Brain microvascular endothelial cell (primary cell): Measurements from ENCODE around the gene PTGDS.

ENCODE experiments used
- DNase-seq: peaks from one replicate; pipeline ENCODE4 v3.0.0-alpha.2; 2020
- H3K27ac ChIP-seq: fragments of 250-450 bp; sonication (Bioruptor Pico); 2 replicates; pipeline ENCODE4 v1.5.1; 2020; ENCODE audit warnings: mild to moderate bottlenecking, moderate library complexity
- H3K27me3 ChIP-seq: fragments of 250-450 bp; sonication (Bioruptor Pico); replicated peaks from 2 replicates; pipeline ENCODE4 v1.5.1; 2020; ENCODE audit warnings: mild to moderate bottlenecking
- H3K36me3 ChIP-seq: fragments of 250-450 bp; sonication (Bioruptor Pico); replicated peaks from 2 replicates; pipeline ENCODE4 v1.5.1; 2020; ENCODE audit warnings: mild to moderate bottlenecking
- H3K4me3 ChIP-seq: 2 replicates; pipeline ENCODE4 v1.5.1; 2011; ENCODE audit warnings: low read depth, mild to moderate bottlenecking, control low read depth, low read length, moderate library complexity
- in situ Hi-C: cut with HindIII; loops from 2 replicates; pipeline ENCODE4 v1.10.0; 2017; ENCODE audit warnings: low sequenced_read_pairs, low pct_ligation_motif_present
- TF ChIP-seq, protein P1 (sequence below): IDR thresholded peaks from 2 replicates; pipeline ENCODE4 v1.5.1; 2011; ENCODE audit warnings: low read depth, mild to moderate bottlenecking, moderate library complexity, low read length, control low read depth, inconsistent platforms; ENCODE audit errors: missing control alignments

The PTGDS gene

DNA sequence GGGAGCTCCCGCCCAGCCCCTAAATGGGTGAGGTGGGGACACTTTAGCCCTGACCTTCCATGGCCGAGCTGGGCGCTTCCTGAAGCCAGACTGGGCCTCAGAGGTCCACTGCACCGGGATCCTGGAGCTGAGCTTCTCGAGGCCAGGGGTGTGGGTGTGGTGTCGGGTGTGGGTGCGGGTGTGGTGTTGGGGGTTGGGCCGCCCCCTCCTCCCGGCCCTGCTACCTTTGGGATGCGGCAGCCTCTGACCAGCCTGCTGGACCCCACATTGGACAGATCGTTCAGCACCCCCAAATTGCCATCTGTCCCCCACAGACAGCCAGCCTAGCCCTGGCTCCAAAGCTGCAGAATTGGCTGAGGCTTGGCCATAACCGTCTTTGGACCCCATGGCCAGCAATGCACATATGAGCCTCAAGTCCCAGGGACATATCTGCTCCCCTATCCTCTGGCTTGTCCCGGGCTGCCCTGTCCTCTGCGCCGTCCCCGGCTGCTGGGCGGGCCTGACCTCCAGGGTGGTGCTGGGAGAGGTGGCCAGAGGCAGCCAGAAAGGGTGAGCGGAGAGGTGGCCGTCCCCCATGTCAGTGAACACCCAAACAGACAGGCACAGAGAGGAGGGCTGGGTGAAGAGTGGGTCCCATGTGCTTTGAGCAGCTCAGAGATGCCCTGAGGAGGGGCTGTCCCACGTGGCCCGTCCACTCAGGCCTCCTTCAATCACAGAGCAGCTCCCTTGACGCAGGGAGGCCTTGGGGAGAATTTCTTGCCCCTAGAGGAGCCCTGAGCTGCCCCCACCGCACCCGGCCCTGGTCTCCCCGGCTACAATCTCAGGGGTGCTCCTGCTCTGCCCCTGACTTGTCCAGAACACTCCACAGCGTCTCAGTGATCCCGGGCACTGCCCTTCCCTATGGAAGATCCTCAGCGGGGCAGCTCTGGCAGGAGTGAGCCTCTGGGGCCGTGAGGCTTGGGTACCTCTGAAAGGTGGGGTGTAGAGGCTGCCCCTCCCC lies 3.4 kb upstream of the PTGDS start:
- DNase-seq = no peak
- TF ChIP-seq, protein P1, sequence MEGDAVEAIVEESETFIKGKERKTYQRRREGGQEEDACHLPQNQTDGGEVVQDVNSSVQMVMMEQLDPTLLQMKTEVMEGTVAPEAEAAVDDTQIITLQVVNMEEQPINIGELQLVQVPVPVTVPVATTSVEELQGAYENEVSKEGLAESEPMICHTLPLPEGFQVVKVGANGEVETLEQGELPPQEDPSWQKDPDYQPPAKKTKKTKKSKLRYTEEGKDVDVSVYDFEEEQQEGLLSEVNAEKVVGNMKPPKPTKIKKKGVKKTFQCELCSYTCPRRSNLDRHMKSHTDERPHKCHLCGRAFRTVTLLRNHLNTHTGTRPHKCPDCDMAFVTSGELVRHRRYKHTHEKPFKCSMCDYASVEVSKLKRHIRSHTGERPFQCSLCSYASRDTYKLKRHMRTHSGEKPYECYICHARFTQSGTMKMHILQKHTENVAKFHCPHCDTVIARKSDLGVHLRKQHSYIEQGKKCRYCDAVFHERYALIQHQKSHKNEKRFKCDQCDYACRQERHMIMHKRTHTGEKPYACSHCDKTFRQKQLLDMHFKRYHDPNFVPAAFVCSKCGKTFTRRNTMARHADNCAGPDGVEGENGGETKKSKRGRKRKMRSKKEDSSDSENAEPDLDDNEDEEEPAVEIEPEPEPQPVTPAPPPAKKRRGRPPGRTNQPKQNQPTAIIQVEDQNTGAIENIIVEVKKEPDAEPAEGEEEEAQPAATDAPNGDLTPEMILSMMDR = no peak
- Histone ChIP-seq H3K27me3 (no peaks in the 10 kb centered on the region), H3K36me3 (no peaks in the 10 kb centered on the region), H3K4me3 (no peak overlapping the region), H3K27ac (no peak overlapping the region)
- in situ Hi-C loops = no loop called here

DNA sequence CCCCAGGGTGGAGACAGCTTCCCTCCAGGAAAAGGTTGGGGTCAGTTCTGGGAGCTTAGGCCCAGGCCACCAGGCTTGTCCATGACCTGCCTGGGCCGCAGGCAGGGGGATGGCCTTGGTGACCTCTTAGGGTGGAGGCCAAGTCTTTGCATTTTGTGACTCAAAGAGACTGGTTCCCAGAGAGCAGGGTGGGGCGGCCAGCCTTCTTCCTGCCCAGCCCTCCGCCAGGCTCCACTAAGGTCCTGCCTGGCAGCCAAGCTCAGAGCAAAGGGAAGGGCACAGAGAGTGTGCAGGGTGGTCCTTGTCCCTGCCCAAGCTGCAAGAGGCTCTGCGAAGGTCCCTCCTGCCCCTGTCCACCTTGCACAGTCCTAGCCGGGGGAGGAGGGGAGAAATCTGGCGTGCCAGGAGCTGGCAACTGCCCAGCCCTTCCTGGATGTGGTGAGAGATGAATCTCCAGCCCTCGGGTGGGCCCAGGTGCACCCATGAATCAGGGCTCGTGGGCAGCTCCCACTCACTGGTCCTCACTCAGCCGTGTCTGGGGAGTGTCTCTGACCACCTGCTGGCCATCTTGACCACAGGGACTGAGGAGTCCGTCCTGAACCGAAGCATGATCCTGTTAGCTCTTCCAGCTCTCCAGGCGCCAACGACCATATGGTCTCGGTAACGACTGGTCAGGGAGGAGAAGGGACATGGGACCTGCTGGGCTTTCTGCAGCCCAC lies 2.3 kb upstream of the PTGDS start:
- in situ Hi-C loops = no loop called here
- no peak for DNase-seq
- no peak overlapping the region for H3K27ac ChIP-seq
- H3K4me3 ChIP-seq = no peak overlapping the region
- no peaks in the 10 kb centered on the region for H3K27me3 ChIP-seq
- H3K36me3 ChIP-seq = no peaks in the 10 kb centered on the region
- TF ChIP-seq, protein P1 = no peak

DNA sequence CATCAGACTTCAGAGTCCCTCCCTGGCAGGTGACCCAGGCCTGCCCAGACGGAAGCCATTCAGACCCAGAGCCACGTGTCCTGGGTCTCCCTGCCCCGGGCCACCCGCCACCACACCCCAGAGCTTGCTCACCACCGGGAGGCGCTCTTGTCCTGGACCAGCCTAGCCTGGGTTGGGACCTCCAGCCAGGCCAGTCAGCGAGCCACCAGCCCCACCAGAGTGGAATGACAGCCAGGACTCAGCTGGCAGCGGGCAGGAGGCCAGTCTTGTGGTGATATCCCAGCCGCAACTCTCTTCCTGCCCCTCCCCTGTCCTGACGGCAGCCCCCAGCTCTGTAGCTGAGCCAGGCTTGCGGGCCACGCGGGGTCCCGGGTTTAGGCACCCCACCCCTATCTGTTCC lies 1.7 kb upstream of the PTGDS start:
- no peak overlapping the region for H3K27ac ChIP-seq
- H3K36me3 ChIP-seq = no peaks in the 10 kb centered on the region
- in situ Hi-C loops = no loop called here
- TF ChIP-seq, protein P1 = peak; percentile 42
- no peaks in the 10 kb centered on the region for H3K27me3 ChIP-seq
- DNase-seq = no peak
- no peak overlapping the region for H3K4me3 ChIP-seq

DNA sequence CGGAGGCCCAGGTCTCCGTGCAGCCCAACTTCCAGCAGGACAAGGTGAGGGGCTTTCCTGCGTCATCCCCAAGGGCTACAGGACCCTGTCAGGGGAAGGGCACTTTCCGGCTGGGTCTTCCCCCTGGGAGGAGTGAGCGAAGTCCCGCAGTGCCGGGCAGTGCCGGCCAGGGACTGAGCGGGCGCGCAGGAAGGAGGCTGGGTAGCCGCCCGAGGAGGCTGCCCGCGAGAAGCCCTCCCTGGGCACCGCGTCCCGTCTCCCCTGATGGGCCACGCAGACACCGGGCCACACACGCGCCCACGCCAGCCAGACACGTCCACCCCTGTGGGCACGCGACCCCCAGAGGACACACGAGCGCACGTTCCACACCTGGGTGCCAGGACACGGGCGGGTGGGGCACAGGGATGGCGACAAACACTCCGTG lies 357 bp downstream of the PTGDS start:
- Histone ChIP-seq H3K27me3 (no peaks in the 10 kb centered on the region), H3K27ac (no peak overlapping the region), H3K36me3 (no peaks in the 10 kb centered on the region), H3K4me3 (peak overlapping the region; percentile 56)
- TF ChIP-seq, protein P1 = no peak
- DNase-seq = no peak
- in situ Hi-C loops = no loop called here

DNA sequence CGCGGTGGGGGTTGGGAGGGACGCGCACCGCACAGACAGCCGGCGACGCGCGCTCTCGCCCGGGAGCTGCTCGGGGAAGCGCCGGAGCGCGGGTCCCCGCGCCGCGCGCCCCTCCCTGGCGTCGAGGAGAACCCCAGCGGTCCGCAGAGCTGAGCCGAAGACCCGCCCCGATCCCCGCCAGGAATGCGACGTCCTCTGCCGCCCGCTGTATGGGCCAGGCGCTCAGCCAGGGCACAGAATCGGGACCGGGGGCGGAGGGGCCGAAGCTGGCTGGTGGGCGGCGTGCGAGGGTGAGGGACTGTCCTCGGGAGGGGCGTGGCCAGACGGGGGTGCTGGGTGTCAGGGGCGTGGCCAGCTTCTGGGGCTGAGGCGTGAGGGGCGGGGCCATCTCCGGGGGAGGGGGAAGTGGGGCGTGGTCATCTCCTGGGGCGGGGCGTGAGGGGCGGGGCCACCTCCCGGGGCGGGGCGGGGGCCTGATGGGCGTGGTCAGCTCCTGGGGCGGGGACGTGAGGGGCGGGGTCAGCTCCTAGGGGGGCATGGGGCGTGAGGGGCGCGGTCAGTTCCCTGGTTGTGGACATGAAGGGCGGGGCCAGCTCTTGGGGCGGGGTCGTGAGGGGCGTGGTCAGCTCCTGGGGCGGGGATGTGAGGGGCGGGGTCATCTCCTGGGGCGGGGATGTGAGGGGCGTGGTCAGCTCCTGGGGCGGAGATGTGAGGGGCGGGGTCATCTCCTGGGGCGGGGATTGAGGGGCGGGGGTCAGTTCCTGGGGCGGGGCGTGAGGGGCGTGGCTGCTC lies 965 bp downstream of the PTGDS start:
- peak overlapping the region; percentile 56 for H3K4me3 ChIP-seq
- H3K36me3 ChIP-seq = no peaks in the 10 kb centered on the region
- H3K27ac ChIP-seq = no peak overlapping the region
- no peaks in the 10 kb centered on the region for H3K27me3 ChIP-seq
- DNase-seq = peak; percentile 38
- in situ Hi-C loops = no loop called here
- TF ChIP-seq, protein P1 = no peak
